Lung (tissue), 12 donors: ENCODE measurements around the gene ADIPOR1. TPM values are rescaled to one million over a fixed set of nuclear protein-coding genes. Genes with fewer than 3 reads are reported as not detected.

Experiments used
- ATAC-seq: fragments of 200-7000 bp; cut with Tn5 transposase; one replicate; pipeline ENCODE4 v1.9.1; 2020; ENCODE audit warnings: moderate number of reproducible peaks; ENCODE audit not compliant: insufficient read depth, low FRiP score
- DNase-seq, 3 donors: peaks; one replicate each; pipeline ENCODE4 v3.0.0-alpha.2; 2013 to 2017
- H3K27ac ChIP-seq, 2 donors: one replicate each; pipeline ENCODE4 v1.5.1; 2013; ENCODE audit warnings: mild to moderate bottlenecking in 2 of 2, moderate library complexity in 2 of 2, control low read depth in 1 of 2, inconsistent platforms in 1 of 2, low read depth in 1 of 2, low read length in 1 of 2
- H3K27me3 ChIP-seq, 3 donors: one replicate each; pipeline ENCODE4 v1.5.1; 2013; ENCODE audit warnings: low read length in 2 of 3; ENCODE audit not compliant: control insufficient read depth in 3 of 3, insufficient read depth in 3 of 3
- H3K36me3 ChIP-seq, 4 donors: one replicate each; pipeline ENCODE4 v1.5.1; 2013; ENCODE audit warnings: low read length in 4 of 4, mild to moderate bottlenecking in 1 of 4, moderate library complexity in 1 of 4; ENCODE audit not compliant: control insufficient read depth in 4 of 4, insufficient read depth in 4 of 4
- H3K4me1 ChIP-seq, 5 donors: one replicate each; pipeline ENCODE4 v1.5.1; 2013; ENCODE audit warnings: low read length in 5 of 5, mild to moderate bottlenecking in 2 of 5, moderate library complexity in 1 of 5; ENCODE audit not compliant: control insufficient read depth in 5 of 5, insufficient read depth in 5 of 5
- H3K4me3 ChIP-seq: one replicate; pipeline ENCODE4 v1.5.1; 2013; ENCODE audit warnings: mild to moderate bottlenecking, control low read depth, moderate library complexity
- H3K9ac ChIP-seq, 2 donors: one replicate each; pipeline ENCODE4 v1.5.1; 2013; ENCODE audit warnings: low read length in 2 of 2, control low read depth in 1 of 2; ENCODE audit not compliant: insufficient read depth in 1 of 2
- H3K9me3 ChIP-seq, 4 donors: one replicate each; pipeline ENCODE4 v1.5.1; 2013; ENCODE audit warnings: low read length in 3 of 4, mild to moderate bottlenecking in 1 of 4, moderate library complexity in 1 of 4; ENCODE audit not compliant: control insufficient read depth in 4 of 4, insufficient read depth in 3 of 4
- WGBS, 2 donors: extraction: QIAGEN DNeasy Blood & Tissue Kit; methylation state at CpG; one replicate each; pipeline ENCODE4 v1.1.7; 2013; 5-methylcytosine and 5-hydroxymethylcytosine counted together
- polyA plus RNA-seq, 2 donors: library from polyadenylated mRNA; stranded (reverse); fragments of 200-250 nt; gene quantifications; one replicate each; pipeline ENCODE4 v1.2.1, GENCODE V29; 2013
- total RNA-seq, 2 donors: library from RNA; depleted of rRNA in 1 of 2; stranded (reverse); fragments of >200 nt in 1 of 2; gene quantifications; one replicate each; pipeline ENCODE4 v1.2.1, GENCODE V29; 2014 to 2021
- TF ChIP-seq, protein P1 (sequence below): IDR thresholded peaks from 2 replicates; pipeline ENCODE4 v1.5.1; 2012; ENCODE audit warnings: mild to moderate bottlenecking; ENCODE audit errors: control extremely low read depth, extremely low read depth
- donor health status: control.
- donor health status: control.
- donor health status: Bipolar disorder and iron deficiency.
- donor health status: healthy.
- donor health status: DM: yes; HTN: yes; CAD: no.

ADIPOR1 gene
- total and polyA plus RNA-seq, 4 donors: 95.2 to 125 (median 108) TPM

DNA sequence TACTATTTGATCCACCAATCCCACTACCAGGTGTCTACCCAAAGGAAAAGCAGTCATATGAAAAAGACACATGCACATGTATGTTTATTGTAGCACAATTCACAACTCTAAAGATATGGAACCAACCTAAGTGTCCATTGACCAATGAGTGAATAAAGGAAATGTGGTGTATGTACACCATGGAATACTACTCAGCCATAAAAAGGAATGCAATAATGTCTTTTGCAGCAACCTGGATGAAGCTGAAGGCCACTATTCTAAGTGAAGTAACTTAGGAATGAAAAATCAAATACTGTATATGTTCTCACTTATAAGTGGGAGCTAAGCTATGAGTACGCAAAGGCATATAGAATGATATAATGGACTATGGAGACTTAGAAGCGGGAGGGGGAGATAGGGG lies 12.6 kb downstream of the ADIPOR1 start:
- Histone ChIP-seq H3K36me3 (peaks cover 47 to 67% (median 52%) of the 10 kb centered on the region in 4 donors), H3K9ac (no peak overlapping the region), H3K9me3 (peaks cover 0 to 2% (median 0%) of the 10 kb centered on the region in 4 donors), H3K27me3 (no peaks in the 10 kb centered on the region), H3K27ac (no peak overlapping the region), H3K4me3 (no peak overlapping the region), H3K4me1 (no peaks in the 10 kb centered on the region)
- WGBS, 2 donors: 96 to 99% methylated on average over 2 of the region's 2 CpGs
- DNase-seq (no peak), ATAC-seq (no peak)
- TF ChIP-seq, protein P1, sequence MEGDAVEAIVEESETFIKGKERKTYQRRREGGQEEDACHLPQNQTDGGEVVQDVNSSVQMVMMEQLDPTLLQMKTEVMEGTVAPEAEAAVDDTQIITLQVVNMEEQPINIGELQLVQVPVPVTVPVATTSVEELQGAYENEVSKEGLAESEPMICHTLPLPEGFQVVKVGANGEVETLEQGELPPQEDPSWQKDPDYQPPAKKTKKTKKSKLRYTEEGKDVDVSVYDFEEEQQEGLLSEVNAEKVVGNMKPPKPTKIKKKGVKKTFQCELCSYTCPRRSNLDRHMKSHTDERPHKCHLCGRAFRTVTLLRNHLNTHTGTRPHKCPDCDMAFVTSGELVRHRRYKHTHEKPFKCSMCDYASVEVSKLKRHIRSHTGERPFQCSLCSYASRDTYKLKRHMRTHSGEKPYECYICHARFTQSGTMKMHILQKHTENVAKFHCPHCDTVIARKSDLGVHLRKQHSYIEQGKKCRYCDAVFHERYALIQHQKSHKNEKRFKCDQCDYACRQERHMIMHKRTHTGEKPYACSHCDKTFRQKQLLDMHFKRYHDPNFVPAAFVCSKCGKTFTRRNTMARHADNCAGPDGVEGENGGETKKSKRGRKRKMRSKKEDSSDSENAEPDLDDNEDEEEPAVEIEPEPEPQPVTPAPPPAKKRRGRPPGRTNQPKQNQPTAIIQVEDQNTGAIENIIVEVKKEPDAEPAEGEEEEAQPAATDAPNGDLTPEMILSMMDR: no peak

DNA sequence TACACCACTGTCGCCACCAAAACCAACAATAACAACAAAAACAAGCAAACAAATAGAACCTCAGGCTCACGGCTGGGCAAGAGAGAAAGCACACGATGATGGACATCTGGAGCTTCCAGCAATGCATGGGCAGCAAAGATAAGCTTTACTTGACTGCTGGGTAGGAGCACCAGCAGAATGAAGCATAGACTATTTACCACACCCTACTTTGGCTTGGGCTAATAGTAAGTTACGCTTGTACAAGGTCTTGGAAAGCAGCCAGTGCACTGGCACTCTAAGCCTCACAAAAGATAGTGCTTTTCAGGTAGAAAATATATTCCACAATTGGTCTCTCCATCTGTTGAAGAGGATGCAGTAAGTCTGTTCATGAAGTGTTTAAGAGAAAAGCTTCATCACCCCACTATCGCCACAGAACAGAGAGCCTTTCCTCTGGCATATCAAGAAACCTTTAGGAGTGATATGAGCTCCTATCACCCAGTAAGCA lies 13.6 kb downstream of the ADIPOR1 start:
- TF ChIP-seq, protein P1: no peak
- H3K4me1 ChIP-seq: no peaks in the 10 kb centered on the region
- ATAC-seq (no peak), DNase-seq (no peak)
- no peak overlapping the region for H3K9ac ChIP-seq
- H3K9me3 ChIP-seq: peaks cover 0 to 2% (median 0%) of the 10 kb centered on the region in 4 donors
- no peak overlapping the region for H3K27ac ChIP-seq
- no peak overlapping the region for H3K4me3 ChIP-seq
- peaks cover 44 to 64% (median 51%) of the 10 kb centered on the region in 4 donors for H3K36me3 ChIP-seq
- H3K27me3 ChIP-seq: no peaks in the 10 kb centered on the region
- WGBS, 2 donors: 90 to 91% methylated on average over 5 of the region's 5 CpGs

DNA sequence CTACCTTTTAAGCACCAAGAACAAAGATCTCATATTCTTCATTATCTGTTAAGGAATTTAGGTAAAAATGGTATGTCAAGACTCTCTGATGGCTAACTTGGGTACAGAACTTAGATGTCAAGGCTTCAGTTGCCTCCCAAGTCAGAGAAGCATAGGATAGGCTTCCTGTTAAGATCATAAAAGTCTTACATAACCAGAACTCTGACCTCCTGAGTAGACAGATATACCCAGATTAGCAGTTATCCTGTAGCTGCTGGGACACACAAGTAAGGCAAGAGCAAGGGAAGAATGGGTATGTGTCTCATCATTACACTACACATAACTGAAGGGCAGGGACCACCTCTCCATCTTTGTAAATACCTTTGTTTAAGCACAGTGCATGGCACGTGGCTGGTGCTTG lies 15.7 kb downstream of the ADIPOR1 start:
- Histone ChIP-seq H3K4me1 (no peaks in the 10 kb centered on the region), H3K27me3 (no peaks in the 10 kb centered on the region), H3K36me3 (peaks cover 36 to 52% (median 44%) of the 10 kb centered on the region in 4 donors), H3K9ac (no peak overlapping the region), H3K27ac (no peak overlapping the region), H3K4me3 (no peak overlapping the region), H3K9me3 (peaks cover 0 to 2% (median 0%) of the 10 kb centered on the region in 4 donors)
- ATAC-seq (no peak), DNase-seq (no peak)
- TF ChIP-seq, protein P1: no peak
- 86 to 91% methylated on average over 1 of the region's 1 CpG for WGBS, 2 donors

- 95% methylated on average over 4 of the region's 4 CpGs for WGBS, 2 donors
- peaks cover 0 to 2% (median 0%) of the 10 kb centered on the region in 4 donors for H3K9me3 ChIP-seq
- no peaks in the 10 kb centered on the region for H3K4me1 ChIP-seq
- no peak overlapping the region for H3K27ac ChIP-seq
- DNase-seq: no peak
- H3K36me3 ChIP-seq: peaks cover 32 to 49% (median 42%) of the 10 kb centered on the region in 4 donors
- TF ChIP-seq, protein P1: no peak
- H3K9ac ChIP-seq: no peak overlapping the region
- no peak overlapping the region for H3K4me3 ChIP-seq
- no peaks in the 10 kb centered on the region for H3K27me3 ChIP-seq
- ATAC-seq: no peak
These were observed 16.7 kb downstream of the ADIPOR1 start for GRCh38 chr1:202941372-202941771.
